Endothelial cell of umbilical vein (primary cell): ENCODE data around the gene SINHCAF. TPM values are rescaled to one million over a fixed set of nuclear protein-coding genes. Genes with fewer than 3 reads are reported as not detected.

Experiments used
- BruUV-seq: library from RNA; stranded (reverse); fragments of 400-500 nt; replicated peaks from 2 replicates; lab custom pipeline; 2021; lab: Mats Ljungman, UMichigan
- CTCF ChIA-PET: fragments of 300-600, 350-600 bp; sonication (Branson Sonifier 250); formaldehyde crosslinking; loops from one replicate; lab custom pipeline; 2021; ENCODE audit warnings: antibody characterized with exemption, inconsistent platforms; lab: Charles Lee
- POLR2A ChIA-PET: fragments of 300-600, 350-600 bp; sonication (Branson Sonifier 250); formaldehyde crosslinking; loops from one replicate; lab custom pipeline; 2021; ENCODE audit warnings: antibody characterized with exemption, inconsistent platforms; lab: Charles Lee
- DNase-seq: peaks from one replicate; pipeline ENCODE4 v3.0.0-alpha.2; 2011; ENCODE audit warnings: low read depth, low spot score
- FAIRE-seq: peaks from 2 replicates; lab custom pipeline; 2011; peaks lifted over from hg19 to GRCh38; lab: Jason Lieb, UNC
- H2AFZ ChIP-seq: 2 replicates; pipeline ENCODE4 v1.6.0; 2012; ENCODE audit warnings: low read depth, low read length, control low read depth, inconsistent platforms
- H3K27ac ChIP-seq: 2 replicates; pipeline ENCODE4 v1.5.1; 2011; ENCODE audit warnings: low read depth, mild to moderate bottlenecking, control low read depth, low read length, moderate library complexity; ENCODE audit not compliant: insufficient read depth
- H3K27me3 ChIP-seq, 2 experiments: 2 replicates each; pipeline versions ENCODE4 v1.6.0 to v1.6.1; 2011; ENCODE audit warnings: low read length in 2 of 2, mixed read lengths in 1 of 2; ENCODE audit not compliant: control insufficient read depth in 2 of 2, insufficient read depth in 2 of 2
- H3K36me3 ChIP-seq, 2 experiments: 2 replicates in 1 of 2; 3 replicates in 1 of 2; pipeline ENCODE4 v1.5.1; 2011; ENCODE audit warnings: low read length in 2 of 2, mild to moderate bottlenecking in 1 of 2, moderate library complexity in 1 of 2; ENCODE audit not compliant: control insufficient read depth in 2 of 2, insufficient read depth in 2 of 2; ENCODE audit errors: extremely low read depth in 1 of 2
- H3K4me1 ChIP-seq: 3 replicates; pipeline ENCODE4 v1.5.1; 2011; ENCODE audit warnings: mild to moderate bottlenecking, low read length; ENCODE audit not compliant: control insufficient read depth, insufficient read depth; ENCODE audit errors: extremely low read depth
- H3K4me2 ChIP-seq: 2 replicates; pipeline ENCODE4 v1.6.1; 2011; ENCODE audit warnings: low read length, control low read depth, mixed read lengths; ENCODE audit not compliant: insufficient read depth
- H3K4me3 ChIP-seq, 3 experiments: fragments of 200-600 bp in 1 of 3; sonication (generic), shearing (Covaris generic) in 1 of 3; replicated peaks in 1 of 3; 2 replicates each; pipeline ENCODE4 v1.5.1; 2011 to 2016; ENCODE audit warnings: control low read depth in 3 of 3, low read length in 3 of 3, mild to moderate bottlenecking in 2 of 3, inconsistent platforms in 1 of 3, low read depth in 1 of 3, moderate library complexity in 1 of 3; ENCODE audit not compliant: insufficient read depth in 1 of 3
- H3K79me2 ChIP-seq: 2 replicates; pipeline ENCODE4 v1.6.0; 2012; ENCODE audit warnings: low read length, inconsistent platforms; ENCODE audit not compliant: control insufficient read depth, insufficient read depth
- H3K9ac ChIP-seq: replicated peaks from 2 replicates; pipeline ENCODE3; 2011; ENCODE audit warnings: low read length, control low read depth; ENCODE audit not compliant: insufficient read depth; ENCODE audit errors: extremely low read depth
- H3K9me1 ChIP-seq: replicated peaks from 3 replicates; pipeline ENCODE4 v1.6.0; 2011; ENCODE audit warnings: mild to moderate bottlenecking, low read length; ENCODE audit not compliant: control insufficient read depth, insufficient read depth; ENCODE audit errors: extremely low read depth
- H3K9me3 ChIP-seq: replicated peaks from 2 replicates; pipeline ENCODE4 v1.5.1; 2012; ENCODE audit warnings: low read length, inconsistent platforms; ENCODE audit not compliant: control insufficient read depth, insufficient read depth
- H4K20me1 ChIP-seq: replicated peaks from 2 replicates; pipeline ENCODE3; 2011; ENCODE audit warnings: mild to moderate bottlenecking, low read length; ENCODE audit not compliant: control insufficient read depth, insufficient read depth; ENCODE audit errors: extremely low read depth
- FOS ChIP-seq: IDR thresholded peaks from 2 replicates; pipeline ENCODE4 v1.6.1; 2011; ENCODE audit warnings: mild to moderate bottlenecking, low read length, moderate library complexity, borderline replicate concordance; ENCODE audit not compliant: insufficient read depth
- GATA2 ChIP-seq: IDR thresholded peaks from 2 replicates; pipeline ENCODE4 v1.7.0; 2011; ENCODE audit warnings: low read depth, mild to moderate bottlenecking, moderate library complexity, mixed read lengths, low read length; ENCODE audit not compliant: insufficient read length, insufficient read depth
- MYC ChIP-seq: IDR thresholded peaks from one replicate; pipeline ENCODE4 v1.6.1; 2011; ENCODE audit warnings: mild to moderate bottlenecking, low read depth, low read length
- POLR2A ChIP-seq: IDR thresholded peaks from 2 replicates; pipeline ENCODE4 v1.6.1; 2012; ENCODE audit warnings: low read depth, mild to moderate bottlenecking, control low read depth, low read length
- POLR2AphosphoS5 ChIP-seq: IDR thresholded peaks from 2 replicates; pipeline ENCODE4 v1.6.1; 2012; ENCODE audit warnings: low read depth, mild to moderate bottlenecking, control low read depth, low read length, moderate library complexity; ENCODE audit not compliant: insufficient read depth
- dilution Hi-C: fragments of 300-500 bp; cut with MboI; formaldehyde crosslinking; loops from one replicate; pipeline ENCODE4 v1.15.0; 2019; ENCODE audit warnings: low sequenced_read_pairs; ENCODE audit not compliant: extremely low pct_ligation_motif_present
- intact Hi-C: fragments of 100-400 bp; cut with micrococcal nuclease; formaldehyde crosslinking; loops from one replicate; pipeline ENCODE4 v1.10.0; 2022
- polyA plus RNA-seq, 4 experiments: library from polyadenylated mRNA; depleted of rRNA in 3 of 4; stranded (reverse) in 3 of 4; unstranded in 1 of 4; fragments of >200 nt; gene quantifications; 2 replicates each; pipeline versions ENCODE4 v1.2.1 to v1.2.3, GENCODE V29; 2011 to 2012; ENCODE audit warnings: missing spikeins in 1 of 4
- total RNA-seq: library from RNA; stranded (reverse); gene quantifications from 2 replicates; pipeline ENCODE4 v1.2.3, GENCODE V29; 2021
- TF ChIP-seq, protein P1 (sequence below), 2 donors: IDR thresholded peaks; 1 replicate in 1 of 2; 2 replicates in 1 of 2; pipeline ENCODE4 v1.5.1; 2011; ENCODE audit warnings: low read length in 2 of 2, mild to moderate bottlenecking in 2 of 2, moderate library complexity in 2 of 2, control low read depth in 1 of 2, inconsistent platforms in 1 of 2, low read depth in 1 of 2; ENCODE audit not compliant: insufficient read depth in 1 of 2; ENCODE audit errors: extremely low read depth in 1 of 2
- TF ChIP-seq, protein P2 (sequence below): IDR thresholded peaks from 2 replicates; pipeline ENCODE4 v1.6.1; 2011; ENCODE audit not compliant: insufficient read depth, insufficient read length

Gene SINHCAF
- total and polyA plus RNA-seq, 2 donors (not counting 3 experiments of a cell fraction or from before 2014, with no cell fraction given), result 19.3 to 83.4 TPM

DNA sequence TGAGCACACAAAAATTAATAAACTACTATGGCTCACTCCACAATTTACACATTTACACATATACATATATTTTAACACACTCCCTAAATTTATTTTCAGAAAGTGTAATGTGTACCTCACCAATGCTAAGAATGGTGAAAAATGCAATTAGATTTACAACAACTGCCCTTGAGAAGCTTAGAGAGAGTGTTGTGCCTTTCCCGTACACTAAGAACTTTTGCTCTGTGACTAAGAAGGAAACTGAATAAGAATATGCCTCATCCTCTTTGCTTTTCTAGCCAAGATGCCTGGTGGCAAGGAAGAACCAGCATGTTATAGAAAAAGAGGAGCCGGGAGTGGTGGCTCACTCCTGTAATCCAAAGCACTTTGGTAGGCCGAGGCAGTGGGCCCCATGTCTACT, 62.3 kb downstream of the SINHCAF start:
- dilution Hi-C loops, result no loop called here
- Histone ChIP-seq H3K79me2 (no peaks in the 10 kb centered on the region), H3K9me3 (no peaks in the 10 kb centered on the region), H3K9me1 (no peaks in the 10 kb centered on the region), H4K20me1 (no peaks in the 10 kb centered on the region), H3K4me1 (no peaks in the 10 kb centered on the region), H3K36me3 (no peaks in the 10 kb centered on the region), H2AFZ (no peak overlapping the region), H3K27me3 (no peaks in the 10 kb centered on the region), H3K9ac (no peak overlapping the region), H3K4me3 (no peak overlapping the region), H3K4me2 (no peak overlapping the region), H3K27ac (no peak overlapping the region)
- BruUV-seq, result no TSS peak
- DNase-seq, result no peak
- ChIA-PET CTCF (interaction anchor here (0.6 to 5.8 kb wide), 3 partner anchors 9 to 21 kb away, joined by 3 to 81 read pairs (median 4); no protein-coding TSS in a partner anchor), POLR2A (no interaction called here)
- no peak for TF ChIP-seq POLR2A
- TF ChIP-seq FOS, result peak; percentile 21
- intact Hi-C loops, result no loop called here
- FAIRE-seq, result no peak

DNA sequence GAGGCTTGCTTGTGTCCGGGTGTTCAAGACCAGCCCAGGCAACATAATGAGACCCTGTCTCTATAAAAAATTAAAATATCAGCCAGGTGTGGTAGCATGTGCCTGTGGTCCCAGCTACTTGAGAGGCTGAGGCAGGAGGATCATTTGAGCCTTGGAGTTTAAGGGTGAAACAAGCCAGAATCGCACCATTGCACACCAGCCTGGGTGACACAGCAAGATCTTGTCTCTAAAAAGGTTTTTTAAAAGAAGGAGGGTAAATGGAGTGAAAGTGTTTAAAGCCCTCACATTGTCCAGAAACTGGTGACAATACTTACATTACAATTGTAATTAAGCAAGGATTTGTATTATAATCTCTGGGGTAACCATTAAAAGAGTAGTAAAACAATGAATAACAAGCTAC, 64.2 kb downstream of the SINHCAF start:
- Histone ChIP-seq H2AFZ (no peak overlapping the region), H4K20me1 (no peaks in the 10 kb centered on the region), H3K27ac (no peak overlapping the region), H3K4me3 (no peak overlapping the region), H3K4me1 (no peaks in the 10 kb centered on the region), H3K4me2 (no peak overlapping the region), H3K9me3 (no peaks in the 10 kb centered on the region), H3K9me1 (no peaks in the 10 kb centered on the region), H3K79me2 (no peaks in the 10 kb centered on the region), H3K27me3 (no peaks in the 10 kb centered on the region), H3K9ac (no peak overlapping the region), H3K36me3 (no peaks in the 10 kb centered on the region)
- dilution Hi-C loops, result no loop called here
- ChIA-PET POLR2A (no interaction called here), CTCF (interaction anchor here (2.6 to 5.8 kb wide), 2 partner anchors 10 kb away, joined by 17 to 81 read pairs; no protein-coding TSS in a partner anchor)
- FAIRE-seq (no peak), DNase-seq (no peak)
- BruUV-seq, result no TSS peak
- intact Hi-C loops, result no loop called here
- TF ChIP-seq GATA2, result no peak
- TF ChIP-seq, protein P1, sequence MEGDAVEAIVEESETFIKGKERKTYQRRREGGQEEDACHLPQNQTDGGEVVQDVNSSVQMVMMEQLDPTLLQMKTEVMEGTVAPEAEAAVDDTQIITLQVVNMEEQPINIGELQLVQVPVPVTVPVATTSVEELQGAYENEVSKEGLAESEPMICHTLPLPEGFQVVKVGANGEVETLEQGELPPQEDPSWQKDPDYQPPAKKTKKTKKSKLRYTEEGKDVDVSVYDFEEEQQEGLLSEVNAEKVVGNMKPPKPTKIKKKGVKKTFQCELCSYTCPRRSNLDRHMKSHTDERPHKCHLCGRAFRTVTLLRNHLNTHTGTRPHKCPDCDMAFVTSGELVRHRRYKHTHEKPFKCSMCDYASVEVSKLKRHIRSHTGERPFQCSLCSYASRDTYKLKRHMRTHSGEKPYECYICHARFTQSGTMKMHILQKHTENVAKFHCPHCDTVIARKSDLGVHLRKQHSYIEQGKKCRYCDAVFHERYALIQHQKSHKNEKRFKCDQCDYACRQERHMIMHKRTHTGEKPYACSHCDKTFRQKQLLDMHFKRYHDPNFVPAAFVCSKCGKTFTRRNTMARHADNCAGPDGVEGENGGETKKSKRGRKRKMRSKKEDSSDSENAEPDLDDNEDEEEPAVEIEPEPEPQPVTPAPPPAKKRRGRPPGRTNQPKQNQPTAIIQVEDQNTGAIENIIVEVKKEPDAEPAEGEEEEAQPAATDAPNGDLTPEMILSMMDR (IDR thresholded peaks at IDR 0.05; ENCODE audit: extremely low read depth in 1 of 2, insufficient read depth in 1 of 2, low read depth in 1 of 2, low read length in 2 of 2), result no peak
- no peak for TF ChIP-seq MYC
- TF ChIP-seq POLR2A, result no peak
- TF ChIP-seq, protein P2, sequence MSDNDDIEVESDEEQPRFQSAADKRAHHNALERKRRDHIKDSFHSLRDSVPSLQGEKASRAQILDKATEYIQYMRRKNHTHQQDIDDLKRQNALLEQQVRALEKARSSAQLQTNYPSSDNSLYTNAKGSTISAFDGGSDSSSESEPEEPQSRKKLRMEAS, result no peak
- no peak for TF ChIP-seq FOS
- TF ChIP-seq POLR2AphosphoS5, result no peak
